Activated T-cell treated with anti-CD3 and anti-CD28 coated beads for 24 hours (primary cell): ENCODE data around the gene ATE1.
"Not testable (repeated sequence)": the region's sequence is repeated elsewhere in the genome, so short reads cannot be mapped to it uniquely, and the experiment has no call there.

ENCODE experiments used
- DNase-seq: peaks from one replicate; pipeline ENCODE4 v3.0.0-alpha.2; 2020; ENCODE audit warnings: low read depth

Gene ATE1

DNA sequence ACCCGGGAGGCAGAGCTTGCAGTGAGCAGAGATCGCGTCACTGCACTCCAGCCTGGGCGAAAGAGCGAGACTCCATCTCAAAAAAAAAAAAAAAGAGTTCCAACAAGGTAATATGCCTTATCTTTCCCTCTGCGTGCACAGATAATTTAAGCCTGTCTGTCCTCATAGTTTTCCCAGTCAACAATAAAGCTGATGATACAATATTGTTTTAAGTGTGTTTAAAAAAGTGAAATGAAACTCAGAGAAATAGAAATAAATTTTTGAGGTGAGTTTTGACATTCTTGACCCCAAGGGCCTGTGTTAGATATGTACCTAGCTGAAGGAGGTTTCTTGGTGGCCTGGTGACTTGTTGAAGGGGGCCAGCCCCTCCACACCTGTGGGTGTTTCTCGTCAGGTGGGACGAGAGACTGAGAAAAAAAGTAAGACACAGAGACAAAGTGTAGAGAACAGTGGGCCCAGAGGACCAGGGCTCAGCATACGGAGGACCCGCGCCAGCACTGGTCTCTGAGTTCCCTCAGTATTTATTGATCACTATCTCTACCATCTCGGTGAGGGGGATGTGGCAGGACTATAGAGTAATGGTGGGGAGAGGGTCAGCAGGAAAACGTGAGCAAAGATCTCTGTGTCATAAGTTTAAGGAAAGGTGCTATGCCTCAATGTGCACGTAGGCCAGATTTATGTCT, 1.9 kb upstream of the ATE1 start:
- not testable (repeated sequence) for DNase-seq

DNA sequence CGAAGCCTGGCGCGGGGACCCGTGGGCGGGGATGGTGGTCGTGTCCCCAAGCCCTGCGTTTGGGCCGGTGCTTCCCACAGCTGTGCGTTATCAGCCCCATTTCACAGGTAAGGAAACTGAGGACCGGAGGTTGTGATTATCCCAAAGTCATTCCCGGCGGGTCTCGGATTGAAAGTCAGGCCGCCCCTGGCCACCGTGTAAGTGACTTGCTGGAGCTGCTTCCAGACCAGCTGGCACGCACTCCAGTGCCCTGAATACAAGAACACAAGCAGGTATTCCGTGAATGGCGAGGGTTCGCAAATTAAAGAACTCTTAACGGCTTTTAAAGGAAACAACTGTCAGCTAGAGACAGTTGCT, 675 bp upstream of the ATE1 start:
- DNase-seq, result no peak

DNA sequence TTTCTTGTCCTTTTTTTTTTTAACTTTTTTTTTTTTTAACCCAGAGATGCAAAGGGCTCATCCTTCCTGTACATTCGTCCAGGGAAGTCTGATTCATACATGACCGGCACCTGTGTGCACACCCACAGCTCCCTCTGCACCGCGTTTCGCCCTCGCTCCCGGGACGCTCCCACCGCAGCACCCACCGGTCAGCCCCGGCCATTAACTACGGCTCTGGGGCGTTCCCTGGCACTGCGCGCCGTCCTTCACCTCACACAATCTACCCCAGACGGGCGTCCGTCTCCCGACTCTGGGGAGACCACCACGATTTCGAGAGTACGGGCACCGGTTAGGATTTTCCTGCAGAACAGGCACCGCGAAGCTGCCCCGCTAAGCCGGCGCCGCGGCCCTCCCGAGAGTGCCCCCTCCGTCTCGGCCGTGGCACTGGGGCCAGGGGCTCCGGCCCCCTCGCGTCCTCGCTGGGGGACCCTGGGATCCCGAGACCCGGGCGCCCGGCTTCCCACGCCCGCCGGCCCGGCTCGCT, 452 bp downstream of the ATE1 start:
- peak; percentile 27 for DNase-seq

DNA sequence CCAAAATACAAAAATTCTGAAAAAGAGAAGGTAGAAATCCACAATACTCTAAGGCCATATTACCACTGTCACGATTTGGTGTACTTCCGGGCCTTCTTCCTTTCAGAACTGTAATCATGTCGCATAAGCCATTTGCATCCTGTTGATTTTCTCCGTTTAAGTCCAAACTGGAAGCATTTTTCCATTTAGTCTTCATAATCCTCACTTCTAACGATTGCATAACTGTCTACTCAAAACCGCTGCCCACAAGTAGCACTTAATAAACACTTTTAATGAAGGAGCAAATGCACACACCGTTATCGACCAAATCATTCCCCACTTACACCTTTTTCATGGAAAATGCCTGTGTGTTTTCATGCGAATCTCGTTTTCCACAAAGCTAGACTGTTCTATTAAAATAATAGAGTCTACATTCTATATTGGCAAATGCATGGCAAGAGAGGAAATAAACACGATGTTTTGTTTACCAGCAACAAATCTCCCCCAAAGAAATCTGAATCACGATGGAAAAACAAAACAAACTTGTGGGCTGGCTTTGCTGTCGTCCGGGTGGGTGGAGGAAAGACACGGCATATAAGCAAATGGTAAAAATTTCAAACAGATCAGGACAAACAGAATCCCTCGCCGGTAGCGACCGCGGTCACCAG, 1.0 kb downstream of the ATE1 start:
- DNase-seq, result no peak

DNA sequence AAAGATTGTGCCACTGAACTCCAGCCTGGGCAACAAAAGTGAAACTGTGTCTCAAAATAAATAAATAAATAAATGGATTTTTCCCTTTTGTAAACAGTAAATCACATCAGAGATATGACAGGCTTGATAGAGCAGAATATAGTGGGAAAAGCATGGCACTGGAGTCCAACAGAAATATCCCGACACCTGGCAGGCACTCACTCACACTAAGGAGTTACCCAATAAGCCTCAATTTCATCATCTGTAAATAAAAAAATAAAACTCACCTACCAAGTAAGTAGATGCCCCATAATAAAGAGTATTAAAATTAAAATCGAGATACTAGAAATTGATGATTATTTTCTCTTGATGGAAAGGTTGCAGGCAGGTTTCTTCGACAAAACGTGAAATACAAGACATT, 1.7 kb downstream of the ATE1 start:
- no peak for DNase-seq

DNA sequence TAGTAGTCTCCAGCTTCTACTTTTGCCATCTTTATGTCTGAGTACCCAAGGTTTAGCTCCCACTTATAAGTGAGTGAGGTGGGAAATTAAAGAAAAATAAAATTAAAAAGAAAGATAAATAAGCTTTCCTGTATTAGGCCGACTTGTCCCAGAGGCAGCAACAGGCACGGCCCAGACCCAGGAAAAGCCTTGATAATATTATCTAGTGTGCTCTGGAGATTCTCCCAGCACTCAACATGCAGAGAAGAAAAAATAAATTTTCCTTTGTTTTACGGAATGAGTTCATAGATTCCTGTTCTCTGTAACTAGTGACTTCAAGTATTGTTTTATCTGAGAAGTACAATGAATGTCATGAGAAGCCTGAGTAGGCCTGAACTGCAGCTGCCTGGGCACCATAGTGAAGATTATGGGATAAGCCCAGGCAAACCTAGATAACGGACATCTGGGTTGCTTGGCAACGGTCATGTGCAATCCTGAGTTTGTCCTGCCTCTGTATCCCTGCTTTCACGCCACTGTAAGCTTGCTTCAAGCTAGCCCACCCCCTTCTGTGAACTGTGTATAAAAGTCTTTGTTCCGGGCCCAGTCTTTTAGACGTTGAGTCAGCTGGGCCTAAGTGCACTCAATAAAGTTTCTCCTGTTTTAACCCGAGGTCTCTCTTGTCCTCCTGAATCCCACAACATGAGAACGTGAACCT, 6.4 kb downstream of the ATE1 start:
- no peak for DNase-seq

DNA sequence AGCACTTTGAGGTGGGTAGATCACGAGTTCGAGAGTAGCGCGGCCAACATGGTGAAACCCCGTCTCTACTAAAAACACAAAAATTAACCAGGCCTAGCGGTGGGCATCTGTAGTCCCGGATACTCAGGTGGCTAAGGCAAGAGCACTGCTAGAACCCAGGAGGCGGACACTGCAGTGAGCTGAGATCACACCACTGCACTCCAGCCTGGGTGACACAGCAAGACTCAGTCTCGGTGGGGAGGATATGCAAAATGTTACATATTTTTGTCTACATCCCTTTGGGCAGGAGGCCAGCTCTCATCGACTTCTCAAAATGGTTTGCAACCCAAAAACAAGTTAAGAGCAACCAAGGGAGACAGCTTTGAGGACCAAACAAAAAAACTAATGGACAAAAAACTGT, 8.2 kb downstream of the ATE1 start:
- no peak for DNase-seq

DNA sequence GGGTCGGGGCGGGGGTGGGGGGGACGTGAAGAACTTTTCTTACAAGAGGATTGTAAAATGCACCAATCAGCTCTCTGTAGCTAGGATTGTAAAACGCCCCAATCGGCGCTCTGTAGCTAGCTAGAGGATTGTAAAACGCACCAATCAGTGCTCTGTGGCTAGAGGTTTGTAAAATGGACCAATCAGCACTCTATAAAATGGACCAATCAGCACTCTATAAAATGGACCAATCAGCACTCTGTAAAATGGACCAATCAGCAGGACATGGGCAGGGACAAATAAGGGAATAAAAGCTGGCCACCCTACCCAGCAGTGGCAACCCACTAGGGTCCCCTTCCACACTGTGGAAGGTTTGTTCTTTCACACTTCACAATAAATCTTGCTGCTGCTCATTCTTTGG, 9.0 kb downstream of the ATE1 start:
- DNase-seq, result not testable (repeated sequence)

DNA sequence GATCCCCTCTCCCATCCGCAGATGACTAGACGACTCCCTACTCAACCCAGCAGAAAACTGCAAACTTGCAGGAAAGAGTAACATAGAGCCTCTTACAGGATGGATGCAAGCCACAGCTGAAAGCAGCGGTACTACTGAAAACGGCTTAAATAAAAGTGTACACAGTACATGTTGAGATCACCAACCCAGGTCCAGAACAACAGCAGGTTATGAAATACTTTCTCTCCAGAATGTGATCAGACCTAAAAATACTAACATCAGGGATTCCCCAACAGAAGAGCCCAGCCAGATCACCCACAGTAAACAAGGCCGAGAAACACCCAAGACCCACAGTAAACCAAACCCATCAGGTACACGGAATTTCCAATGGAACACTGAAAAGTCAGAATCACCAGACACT, 13.2 kb downstream of the ATE1 start:
- no peak for DNase-seq

DNA sequence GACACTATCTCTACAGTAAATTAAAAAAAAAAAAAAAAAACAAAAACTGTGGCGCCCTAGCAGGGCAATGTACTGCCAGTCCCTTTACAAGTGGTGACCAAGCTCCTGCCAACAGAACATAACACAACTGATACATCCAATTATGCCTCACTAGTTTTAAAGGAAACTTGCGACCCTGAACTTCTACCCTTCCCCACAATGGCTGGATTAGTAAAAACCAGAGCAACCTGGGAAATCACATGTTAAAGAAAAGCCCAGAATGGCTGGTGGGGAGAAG, 16.5 kb downstream of the ATE1 start:
- DNase-seq, result no peak

DNA sequence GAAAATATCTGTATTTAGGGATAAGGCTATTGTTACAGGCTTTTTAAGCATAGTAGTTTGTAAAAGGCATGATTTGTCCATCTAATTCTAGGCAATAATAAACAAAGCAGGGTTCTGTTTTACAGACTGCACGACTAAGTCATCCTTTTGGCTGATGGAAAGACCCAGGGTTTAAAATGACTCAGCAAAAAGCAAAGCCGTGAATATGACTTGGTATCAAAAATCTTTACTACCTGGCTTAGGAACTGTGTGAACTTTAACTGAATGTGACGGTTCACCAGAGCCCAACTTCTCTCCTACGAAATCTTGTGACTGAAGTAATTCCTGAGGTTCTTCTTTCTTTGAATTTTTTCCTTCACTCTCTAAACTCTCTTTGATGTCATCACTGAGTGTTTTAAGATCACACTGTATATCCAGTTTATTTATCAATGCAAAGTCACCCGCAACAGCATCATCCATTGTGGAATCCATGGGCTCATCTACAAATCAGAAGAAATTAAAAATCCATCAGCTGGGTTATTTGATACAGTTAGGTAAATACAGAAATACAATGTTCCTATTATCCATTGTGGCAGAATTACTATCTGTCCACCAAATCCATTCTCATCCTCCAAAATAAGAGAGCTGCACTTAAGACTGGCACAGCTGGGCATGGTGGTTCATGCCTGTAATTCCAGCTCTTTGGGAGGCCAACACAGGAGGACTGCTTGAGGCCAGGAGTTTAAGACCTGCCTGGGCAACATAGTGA, 17.0 kb downstream of the ATE1 start:
- DNase-seq, result no peak

DNA sequence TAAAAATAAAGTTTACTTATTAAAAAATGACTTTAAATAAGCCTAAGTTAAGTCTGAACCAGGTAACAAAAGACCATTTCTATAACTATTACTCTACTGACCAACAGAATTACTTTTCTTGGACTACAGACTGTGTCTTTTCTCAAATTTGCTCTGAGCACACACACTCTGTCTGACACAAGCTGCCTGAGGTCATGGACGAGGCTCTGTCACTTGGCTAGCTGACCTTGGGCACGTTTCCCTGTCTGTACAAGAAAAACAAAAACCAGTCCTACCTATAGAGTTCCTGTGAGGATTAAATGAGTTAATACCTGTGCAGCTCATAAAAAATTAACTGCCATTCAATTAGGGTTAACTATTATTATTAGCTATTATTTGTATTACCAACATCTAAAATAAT, 22.9 kb downstream of the ATE1 start:
- DNase-seq, result no peak

DNA sequence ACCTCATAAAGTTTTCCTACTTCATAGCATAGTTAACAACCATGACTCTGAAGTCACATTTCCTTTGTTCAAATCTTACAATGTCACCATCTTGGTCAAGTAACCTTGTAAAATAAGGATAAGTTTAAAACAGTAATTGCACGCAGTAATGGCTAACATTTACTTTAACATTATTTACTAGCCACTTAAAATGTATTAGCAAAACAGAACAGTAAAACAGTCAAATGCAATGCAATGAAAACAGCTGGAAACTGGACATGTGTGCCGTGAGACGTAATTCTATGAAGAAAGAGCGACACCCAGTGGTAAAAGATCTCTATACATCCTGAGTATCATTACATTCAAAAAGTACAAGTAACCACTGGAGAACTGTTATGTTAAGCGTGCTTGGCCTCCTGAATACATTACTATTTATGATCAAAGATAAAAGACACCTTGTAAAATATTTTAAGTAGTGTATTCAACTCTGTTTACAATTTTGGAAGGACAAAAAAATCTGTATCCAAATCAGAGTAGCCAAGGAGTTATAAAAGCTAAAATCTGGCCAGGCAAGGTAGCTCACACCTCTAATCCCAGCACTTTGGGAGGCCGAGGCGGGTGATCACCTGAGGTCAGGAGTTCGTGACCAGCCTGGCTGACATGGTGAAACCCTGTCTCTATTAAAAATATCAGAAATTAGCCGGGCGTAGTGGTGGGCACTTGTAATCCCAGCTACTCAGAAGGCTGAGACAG, 27.2 kb downstream of the ATE1 start:
- no peak for DNase-seq

DNA sequence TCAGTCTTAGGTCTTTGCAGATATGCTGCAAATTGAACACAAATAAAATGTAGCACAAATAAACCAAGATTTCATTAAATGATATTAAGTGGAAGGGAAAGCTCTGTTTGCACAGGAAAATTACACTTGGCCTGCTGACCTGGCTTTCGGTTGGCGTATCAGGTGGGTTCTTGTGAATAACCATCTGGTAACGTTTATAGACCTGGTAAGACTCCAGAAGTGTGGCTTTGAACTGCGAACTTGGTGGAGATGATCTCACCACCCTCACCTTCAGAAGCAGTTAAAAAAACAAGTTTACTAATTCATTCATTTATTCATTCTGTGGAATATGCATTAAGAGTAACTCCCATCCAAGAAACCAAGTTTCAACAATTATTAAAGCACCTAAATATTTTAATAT, 28.1 kb downstream of the ATE1 start:
- no peak for DNase-seq

DNA sequence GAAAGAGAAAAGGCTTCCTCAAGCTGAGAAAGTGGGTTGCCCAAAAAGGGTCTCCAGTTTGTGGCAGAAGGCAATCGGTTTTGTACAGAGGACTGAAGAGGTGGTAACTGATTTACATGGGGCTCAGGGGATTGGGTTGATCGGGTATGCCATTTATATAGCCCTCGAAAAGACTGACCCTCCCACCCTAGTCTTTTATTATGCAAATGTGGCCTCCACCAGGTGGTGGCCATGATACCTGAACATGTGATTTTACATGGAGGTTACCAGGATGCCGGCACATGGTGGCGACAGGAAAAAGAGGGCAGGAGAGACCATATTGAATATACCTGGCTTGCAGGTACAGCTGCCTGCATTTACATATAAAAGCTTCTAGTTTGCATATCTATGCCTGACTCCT, 36.7 kb downstream of the ATE1 start:
- DNase-seq, result no peak

DNA sequence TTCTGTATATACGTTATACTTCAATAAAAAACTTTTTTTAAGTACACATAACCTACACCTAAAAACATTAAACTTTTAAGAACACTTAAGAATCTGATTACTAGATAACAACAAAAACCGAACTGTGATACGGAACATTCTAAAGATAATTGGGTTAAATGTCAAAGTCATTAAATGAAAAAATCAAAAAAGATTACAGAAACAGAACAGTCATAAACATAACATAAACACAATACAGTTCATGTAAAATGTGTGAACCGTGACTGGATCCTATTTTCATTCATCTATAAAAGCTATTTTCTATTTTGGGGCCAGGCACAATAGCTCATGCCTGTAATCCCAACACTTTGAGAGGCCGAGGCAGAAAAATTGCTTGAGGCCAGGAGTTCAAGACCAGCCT, 38.6 kb downstream of the ATE1 start:
- DNase-seq, result no peak

DNA sequence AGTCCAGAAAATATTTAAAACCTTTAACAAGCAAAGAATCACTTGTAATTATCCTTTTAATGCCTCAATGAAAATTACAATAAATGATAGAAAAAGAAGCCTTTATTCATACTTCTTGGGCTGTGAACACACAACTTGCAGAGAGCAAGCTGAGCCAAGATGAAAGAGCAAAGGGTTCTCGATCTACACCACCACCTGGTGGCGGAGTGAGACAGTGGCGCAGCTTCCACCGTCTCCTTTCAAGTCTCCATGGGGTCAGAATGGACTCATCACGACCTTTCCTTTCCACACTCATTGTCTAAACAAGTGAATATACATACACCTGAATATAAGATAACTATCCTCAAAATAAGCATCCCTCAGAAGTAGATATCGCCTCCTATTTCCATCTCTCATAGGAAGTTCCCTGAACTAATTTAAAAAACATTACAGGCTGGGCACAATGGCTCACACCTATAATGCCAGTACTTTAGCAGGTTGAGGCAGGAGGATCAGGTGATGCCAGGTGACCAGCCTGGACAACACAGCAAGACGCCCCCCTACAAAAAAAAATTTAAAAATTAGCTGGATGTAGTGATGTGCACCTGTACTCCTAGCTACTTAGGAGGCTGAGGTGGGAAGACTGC, 40.7 kb downstream of the ATE1 start:
- peak; percentile 26 for DNase-seq

DNA sequence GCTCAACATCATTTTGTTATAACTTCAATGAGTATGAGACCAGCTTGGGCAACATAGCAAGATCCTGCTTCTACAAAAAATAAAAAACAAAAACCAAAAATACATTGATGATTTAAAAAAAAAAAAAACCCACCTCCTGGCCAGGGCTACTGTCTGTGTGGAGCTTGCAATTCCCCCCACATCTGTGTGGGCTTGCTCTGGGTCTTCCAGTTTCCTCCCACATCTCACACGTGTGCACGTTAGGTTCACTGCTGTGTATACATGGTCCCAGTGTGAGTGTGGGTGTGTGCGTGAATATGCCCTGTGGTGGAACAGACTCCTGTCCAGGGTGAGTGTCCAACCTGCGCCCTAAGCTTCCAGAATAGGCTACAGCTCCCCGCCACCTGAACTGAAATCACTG, 41.6 kb downstream of the ATE1 start:
- no peak for DNase-seq

DNA sequence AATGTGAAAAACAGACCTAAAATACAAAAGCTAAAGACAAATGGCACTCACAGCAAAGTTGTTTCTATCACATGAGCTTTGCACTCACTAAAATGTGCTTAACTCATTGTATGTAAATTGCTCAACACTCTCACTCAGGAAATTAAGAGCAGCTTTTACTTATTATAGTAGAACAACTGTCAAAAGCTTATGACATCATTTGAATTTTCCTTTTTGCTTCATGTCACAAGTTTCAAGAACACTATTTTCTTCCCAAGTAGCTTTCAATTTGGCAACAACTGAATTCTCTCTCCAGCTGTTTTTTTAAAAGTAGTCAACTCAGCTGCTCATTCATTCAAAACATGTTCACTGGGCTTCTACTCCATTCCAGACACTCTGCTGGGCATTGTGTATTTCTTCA, 46.9 kb downstream of the ATE1 start:
- no peak for DNase-seq

DNA sequence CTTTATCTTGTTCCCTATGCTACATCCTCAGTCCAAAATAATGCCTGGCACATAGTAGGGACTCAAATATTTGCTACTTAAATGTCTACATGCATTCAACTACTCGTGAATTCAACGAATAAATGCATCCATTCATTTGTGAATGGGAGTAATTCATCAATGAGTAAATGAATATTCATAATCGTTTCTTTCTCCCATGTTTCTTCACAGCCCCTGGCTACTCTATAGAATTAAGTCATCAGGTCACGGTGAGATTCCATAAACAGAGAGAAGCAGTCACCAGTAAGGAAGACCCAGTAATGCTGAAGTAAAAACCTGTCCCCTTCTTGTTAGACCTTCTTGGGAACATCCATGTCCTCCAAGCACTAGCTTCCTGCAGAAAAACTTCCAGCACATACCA, 48.4 kb downstream of the ATE1 start:
- DNase-seq, result no peak

DNA sequence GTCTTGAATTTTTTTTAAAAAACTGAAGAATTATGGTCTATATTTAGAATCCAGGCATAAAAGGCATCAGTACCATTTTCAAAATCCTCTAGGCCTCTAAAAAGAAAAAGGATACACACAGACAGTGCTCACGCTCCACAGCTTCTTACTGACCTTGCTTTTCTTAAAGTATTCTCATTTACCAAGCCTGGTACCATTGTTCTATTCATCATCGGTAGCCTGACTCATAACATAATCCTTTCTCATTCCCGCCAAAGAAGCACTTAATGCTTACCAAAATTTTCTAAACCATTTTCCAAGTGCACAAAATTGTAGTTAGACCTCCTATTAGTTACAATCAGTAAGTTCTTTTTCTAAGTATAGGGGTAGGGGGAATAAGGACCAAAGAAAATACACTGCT, 54.6 kb downstream of the ATE1 start:
- DNase-seq, result no peak

DNA sequence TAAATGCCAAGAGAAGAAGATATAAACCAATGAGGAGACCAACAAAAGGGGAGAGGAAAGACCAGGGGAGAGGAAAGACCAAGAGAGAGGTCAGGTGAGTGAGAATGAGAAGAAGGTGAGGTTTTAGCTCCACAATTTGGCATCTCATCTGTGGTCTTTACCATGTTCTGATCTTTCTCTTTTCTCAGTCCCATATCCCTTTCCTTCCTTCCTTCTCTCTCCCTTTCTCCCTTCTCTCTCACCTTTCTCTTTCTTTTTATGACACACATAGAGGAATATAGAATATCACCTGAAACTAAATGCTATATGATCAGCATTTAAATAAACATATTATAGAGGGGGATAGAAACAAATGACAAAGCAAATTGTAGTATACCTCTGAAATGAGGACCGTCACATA, 57.4 kb downstream of the ATE1 start:
- no peak for DNase-seq
